ENCODE data around the gene JARID2. TPM values are rescaled to one million over a fixed set of nuclear protein-coding genes. Genes with fewer than 3 reads are reported as not detected.

The JARID2 gene
- total RNA-seq, 1 donor from 2014 or later, result 38.9 TPM

- Mint-ChIP-seq H3K4me3 (no peak overlapping the region), H3K36me3 (peaks cover 11% of the 10 kb centered on the region), H3K4me1 (peaks cover 69% of the 10 kb centered on the region), H3K27ac (no peak overlapping the region), H3K27me3 (ENCODE audit: insufficient read depth, low read depth) (no peaks in the 10 kb centered on the region), H3K9me3 (no peaks in the 10 kb centered on the region)
- no peak overlapping the region for H3K4me3 ChIP-seq
- peaks cover 100% of the 10 kb centered on the region for H3K79me2 ChIP-seq (ENCODE audit: low read depth)
- peaks cover 8% of the 10 kb centered on the region for H3F3A ChIP-seq (ENCODE audit: low read depth)
- no peak overlapping the region for H2AFZ ChIP-seq (replicated peaks)
- H3K27me3 ChIP-seq, result no peaks in the 10 kb centered on the region
- H3K36me3 ChIP-seq, result no peaks in the 10 kb centered on the region
- no peak overlapping the region for H3K27ac ChIP-seq
- no peak for TF ChIP-seq CTCF (IDR thresholded peaks at IDR 0.05)
- TF ChIP-seq EZH2 (IDR thresholded peaks at IDR 0.05), result no peak
- peaks cover 52% of the 10 kb centered on the region for H3K4me1 ChIP-seq
- H3K9me3 ChIP-seq (ENCODE audit: low read depth), result no peaks in the 10 kb centered on the region
- H3K4me2 ChIP-seq, result no peak overlapping the region
- H4K20me1 ChIP-seq (ENCODE audit: low read depth), result peaks cover 90% of the 10 kb centered on the region
- no peak overlapping the region for H3K9ac ChIP-seq
- no peak for DNase-seq (ENCODE audit: low spot score)
Observed at GRCh38 chr6:15335916-15336315, 90.0 kb downstream of the JARID2 start.

GRCh38 chr6:15336900-15337560 lies 91.2 kb downstream of the JARID2 start:
- TF ChIP-seq EZH2phosphoT487 (IDR thresholded peaks at IDR 0.05) (no peak), EZH2 (IDR thresholded peaks at IDR 0.05) (no peak), CTCF (IDR thresholded peaks at IDR 0.05) (no peak)
- DNase-seq (ENCODE audit: low spot score), result peak; percentile 27
- peaks cover 11% of the 10 kb centered on the region for H3K36me3 Mint-ChIP-seq
- Histone ChIP-seq H3K27me3 (no peaks in the 10 kb centered on the region), H3K79me2 (ENCODE audit: low read depth) (peaks cover 100% of the 10 kb centered on the region), H2AFZ (replicated peaks) (no peak overlapping the region), H3K27ac (no peak overlapping the region), H3K36me3 (no peaks in the 10 kb centered on the region), H3K4me3 (no peak overlapping the region), H4K20me1 (ENCODE audit: low read depth) (peaks cover 90% of the 10 kb centered on the region), H3K9ac (no peak overlapping the region), H3K9me3 (ENCODE audit: low read depth) (no peaks in the 10 kb centered on the region), H3K4me1 (peaks cover 53% of the 10 kb centered on the region), H3F3A (ENCODE audit: low read depth) (peaks cover 8% of the 10 kb centered on the region), H3K4me2 (peak overlapping the region; percentile 49)
- peaks cover 66% of the 10 kb centered on the region for H3K4me1 Mint-ChIP-seq
- no peak overlapping the region for H3K27ac Mint-ChIP-seq
- no peaks in the 10 kb centered on the region for H3K9me3 Mint-ChIP-seq
- no peaks in the 10 kb centered on the region for H3K27me3 Mint-ChIP-seq (ENCODE audit: insufficient read depth, low read depth)
- no peak overlapping the region for H3K4me3 Mint-ChIP-seq

- peaks cover 54% of the 10 kb centered on the region for H3K4me1 ChIP-seq
- no peak overlapping the region for H3K27ac ChIP-seq
- no peaks in the 10 kb centered on the region for H3K36me3 ChIP-seq
- TF ChIP-seq EZH2phosphoT487 (IDR thresholded peaks at IDR 0.05) (no peak), EZH2 (IDR thresholded peaks at IDR 0.05) (no peak), CTCF (IDR thresholded peaks at IDR 0.05) (peak; percentile 15)
- DNase-seq (ENCODE audit: low spot score), result peak; percentile 27
- H3K27me3 ChIP-seq, result no peaks in the 10 kb centered on the region
- H3K4me3 ChIP-seq, result no peak overlapping the region
- peaks cover 8% of the 10 kb centered on the region for H3F3A ChIP-seq (ENCODE audit: low read depth)
- peak overlapping the region; percentile 21 for H3K27ac Mint-ChIP-seq
- no peaks in the 10 kb centered on the region for H3K27me3 Mint-ChIP-seq (ENCODE audit: insufficient read depth, low read depth)
- peaks cover 63% of the 10 kb centered on the region for H3K4me1 Mint-ChIP-seq
- H3K9me3 Mint-ChIP-seq, result no peaks in the 10 kb centered on the region
- H3K9me3 ChIP-seq (ENCODE audit: low read depth), result no peaks in the 10 kb centered on the region
- peaks cover 90% of the 10 kb centered on the region for H4K20me1 ChIP-seq (ENCODE audit: low read depth)
- peak overlapping the region; percentile 49 for H3K4me2 ChIP-seq
- H3K9ac ChIP-seq, result no peak overlapping the region
- no peak overlapping the region for H2AFZ ChIP-seq (replicated peaks)
- no peak overlapping the region for H3K4me3 Mint-ChIP-seq
- peaks cover 100% of the 10 kb centered on the region for H3K79me2 ChIP-seq (ENCODE audit: low read depth)
- peaks cover 11% of the 10 kb centered on the region for H3K36me3 Mint-ChIP-seq
Observed at GRCh38 chr6:15337582-15337981, 91.7 kb downstream of the JARID2 start.
